ENCODE data around the gene FGF21.

FGF21 gene

DNA sequence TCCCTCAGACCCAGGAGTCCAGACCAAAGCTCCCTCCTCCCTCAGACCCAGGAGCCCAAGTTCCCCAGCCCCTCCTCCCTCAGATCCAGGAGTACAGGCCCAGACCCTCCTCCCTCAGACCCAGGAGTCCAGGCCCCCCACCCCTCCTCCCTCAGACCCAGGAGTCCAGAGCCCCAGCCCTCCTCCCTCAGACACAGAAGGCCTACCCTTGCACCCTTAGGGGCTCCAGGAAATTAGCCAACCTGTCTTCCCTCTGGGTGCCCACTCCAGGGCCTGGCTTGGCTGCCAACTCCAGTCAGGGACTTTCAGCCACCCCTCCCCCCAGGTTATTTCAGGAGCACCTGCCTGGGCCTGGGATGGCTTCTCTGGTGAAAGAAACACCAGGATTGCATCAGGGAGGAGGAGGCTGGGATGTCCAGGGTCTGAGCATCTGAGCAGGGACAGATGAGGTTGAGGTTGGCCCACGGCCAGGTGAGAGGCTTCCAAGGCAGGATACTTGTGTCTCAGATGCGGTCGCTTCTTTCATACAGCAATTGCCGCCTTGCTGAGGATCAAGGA is at the start of gene FGF21:
Gene FGF21 (plus strand): TSS at position 441 of the 558 bp plus-strand sequence. CDS start 713 bp downstream, outside the sequence.
- TF ChIP-seq, protein P1, sequence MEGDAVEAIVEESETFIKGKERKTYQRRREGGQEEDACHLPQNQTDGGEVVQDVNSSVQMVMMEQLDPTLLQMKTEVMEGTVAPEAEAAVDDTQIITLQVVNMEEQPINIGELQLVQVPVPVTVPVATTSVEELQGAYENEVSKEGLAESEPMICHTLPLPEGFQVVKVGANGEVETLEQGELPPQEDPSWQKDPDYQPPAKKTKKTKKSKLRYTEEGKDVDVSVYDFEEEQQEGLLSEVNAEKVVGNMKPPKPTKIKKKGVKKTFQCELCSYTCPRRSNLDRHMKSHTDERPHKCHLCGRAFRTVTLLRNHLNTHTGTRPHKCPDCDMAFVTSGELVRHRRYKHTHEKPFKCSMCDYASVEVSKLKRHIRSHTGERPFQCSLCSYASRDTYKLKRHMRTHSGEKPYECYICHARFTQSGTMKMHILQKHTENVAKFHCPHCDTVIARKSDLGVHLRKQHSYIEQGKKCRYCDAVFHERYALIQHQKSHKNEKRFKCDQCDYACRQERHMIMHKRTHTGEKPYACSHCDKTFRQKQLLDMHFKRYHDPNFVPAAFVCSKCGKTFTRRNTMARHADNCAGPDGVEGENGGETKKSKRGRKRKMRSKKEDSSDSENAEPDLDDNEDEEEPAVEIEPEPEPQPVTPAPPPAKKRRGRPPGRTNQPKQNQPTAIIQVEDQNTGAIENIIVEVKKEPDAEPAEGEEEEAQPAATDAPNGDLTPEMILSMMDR (IDR thresholded peaks at IDR 0.05; ENCODE audit: low read depth, low read length) = no peak
- H3K4me3 ChIP-seq (ENCODE audit: low read depth, low read length) = no peak within 1 kb of the TSS

- H3K4me3 ChIP-seq (ENCODE audit: low read depth, low read length) = no peak overlapping the region
- TF ChIP-seq, protein P1 (IDR thresholded peaks at IDR 0.05; ENCODE audit: low read depth, low read length) = no peak
These were observed 46.9 kb upstream of the FGF21 start for GRCh38 chr19:48708471-48708870.

DNA sequence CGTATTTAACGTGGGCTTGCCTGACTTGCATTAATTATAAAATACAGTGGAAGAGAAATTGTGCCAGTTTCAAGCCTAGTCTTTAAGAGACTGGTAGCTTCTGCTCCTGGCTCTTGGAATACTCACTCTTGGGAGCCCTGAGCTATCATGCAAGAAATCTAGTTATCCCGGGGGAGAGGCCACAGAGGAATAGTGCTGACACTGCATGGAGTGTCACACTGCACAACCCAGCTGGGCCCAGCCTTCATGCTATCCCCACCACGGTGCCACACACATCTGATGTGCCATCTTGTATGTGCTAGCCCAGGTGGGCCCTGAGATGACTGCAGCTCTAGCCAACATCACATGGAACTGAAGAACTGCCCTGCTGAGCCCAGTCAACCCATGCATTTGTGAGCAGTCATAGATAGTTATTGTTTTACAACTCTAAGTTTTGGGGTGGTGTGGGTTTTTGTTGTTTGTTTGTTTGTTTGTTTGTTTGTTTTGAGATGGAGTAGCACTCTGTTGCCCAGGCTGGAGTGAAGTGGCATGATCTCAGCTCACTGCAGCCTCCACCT is 44.1 kb upstream of the FGF21 start:
- TF ChIP-seq, protein P1 (IDR thresholded peaks at IDR 0.05; ENCODE audit: low read depth, low read length) = no peak
- no peak overlapping the region for H3K4me3 ChIP-seq (ENCODE audit: low read depth, low read length)

GRCh38 chr19:48713041-48713863 is 42.1 kb upstream of the FGF21 start:
- TF ChIP-seq, protein P1 (IDR thresholded peaks at IDR 0.05; ENCODE audit: low read depth, low read length) = no peak
- H3K4me3 ChIP-seq (ENCODE audit: low read depth, low read length) = peak overlapping the region; percentile 73

DNA sequence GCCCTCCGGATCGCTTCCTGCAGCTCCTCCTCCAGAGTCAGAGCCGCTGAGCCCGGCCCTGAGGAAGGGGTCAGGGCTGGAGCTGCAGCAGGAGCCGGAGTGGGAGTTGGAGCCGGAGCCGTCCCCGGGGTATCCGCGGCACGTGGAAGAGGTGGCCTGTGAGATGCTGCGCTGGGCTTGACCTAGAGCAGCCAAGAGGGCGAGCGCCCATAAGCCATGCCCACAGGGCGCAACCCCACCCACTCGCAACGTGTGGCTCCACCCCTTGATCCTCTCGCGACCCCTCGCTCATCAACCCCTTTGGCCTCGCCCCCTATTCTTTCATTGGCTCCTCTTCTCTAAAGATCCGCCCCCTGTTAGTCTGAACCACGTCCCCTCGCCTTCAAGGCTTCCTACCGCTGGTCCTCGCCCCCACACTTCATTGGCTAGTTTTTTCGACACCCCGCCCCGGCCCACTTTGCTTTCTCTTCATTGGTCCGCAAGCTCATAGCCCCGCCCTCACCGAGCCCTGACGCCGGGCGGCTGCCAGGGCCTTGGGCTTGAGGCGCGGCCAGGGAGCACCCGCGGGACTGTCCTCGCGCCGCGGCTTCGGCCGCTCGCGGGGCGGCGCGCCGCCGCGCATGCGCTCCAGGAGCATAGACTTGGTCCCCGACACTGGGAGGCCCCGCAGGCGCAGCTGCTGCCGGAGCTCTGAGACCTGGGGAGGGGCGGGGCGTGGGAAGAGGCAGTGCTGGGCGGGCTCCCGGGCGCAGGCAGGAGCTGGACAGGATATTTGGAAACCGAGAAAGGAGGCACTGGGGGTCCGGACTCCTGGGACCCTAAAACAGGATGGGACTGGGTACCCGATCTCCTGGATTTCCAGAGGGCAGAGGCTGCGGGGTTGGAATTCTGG is 41.2 kb upstream of the FGF21 start:
- TF ChIP-seq, protein P1 (IDR thresholded peaks at IDR 0.05; ENCODE audit: low read depth, low read length) = no peak
- peak overlapping the region; percentile 73 for H3K4me3 ChIP-seq (ENCODE audit: low read depth, low read length)

- TF ChIP-seq, protein P1 (IDR thresholded peaks at IDR 0.05; ENCODE audit: low read depth, low read length) = no peak
- H3K4me3 ChIP-seq (ENCODE audit: low read depth, low read length) = peak overlapping the region; percentile 64
These were observed 40.3 kb upstream of the FGF21 start for GRCh38 chr19:48714759-48715675.

All from WI38 (cell line).